HCT116 (cell line): ENCODE results near the gene LIN9. TPM values are rescaled to one million over a fixed set of nuclear protein-coding genes. Genes with fewer than 3 reads are reported as not detected.

ENCODE experiments used
- ATAC-seq: fragments of 200-7000 bp; cut with Tn5 transposase; 2 replicates; pipeline ENCODE4 v1.9.1; 2020; ENCODE audit warnings: mild to moderate bottlenecking, moderate library complexity
- BruUV-seq: library from RNA; stranded (reverse); fragments of 400-500 nt; replicated peaks from 2 replicates; lab custom pipeline; 2021; lab: Mats Ljungman, UMichigan
- CTCF ChIA-PET: fragments of 300-600 bp; sonication (Branson Sonifier 250); formaldehyde crosslinking; loops from one replicate; lab custom pipeline; 2021; ENCODE audit warnings: antibody characterized with exemption; lab: Charles Lee
- POLR2A ChIA-PET: fragments of 300-600, 350-600 bp; sonication (Branson Sonifier 250); formaldehyde crosslinking; loops from one replicate; lab custom pipeline; 2021; ENCODE audit warnings: antibody characterized with exemption; lab: Charles Lee
- RAD21 ChIA-PET, 2 experiments: fragments of 300-600 bp; sonication (Branson Sonifier 250); formaldehyde crosslinking; loops; one replicate each; lab custom pipeline; 2023; ENCODE audit warnings: low total read pairs in 2 of 2; ENCODE audit not compliant: uncharacterized antibody in 2 of 2, unreplicated experiment in 2 of 2, low non-redundant PET in 1 of 2; lab: Charles Lee
- DNase-seq: peaks from one replicate; pipeline ENCODE4 v3.0.0-alpha.2; 2010; ENCODE audit warnings: low read depth, low spot score
- H2AFZ ChIP-seq: fragments of 200-600 bp; shearing (Covaris generic), sonication (generic); 2 replicates; pipeline ENCODE4 v1.6.1; 2017; ENCODE audit warnings: low read depth, mixed run types, mixed read lengths, antibody characterized with exemption, low read length; ENCODE audit not compliant: poor library complexity, severe bottlenecking
- H3K27ac ChIP-seq: 2 replicates; pipeline ENCODE4 v1.5.1; 2012; ENCODE audit warnings: low read depth, low read length
- H3K27me3 ChIP-seq: fragments of 200-600 bp; sonication (generic); 2 replicates; pipeline ENCODE4 v1.6.1; 2016; ENCODE audit warnings: mixed run types, low read length, mixed read lengths; ENCODE audit not compliant: insufficient read depth
- H3K36me3 ChIP-seq, 2 experiments: fragments of 200-500 bp in 1 of 2; fragments of 200-600 bp in 1 of 2; sonication (Bioruptor generic) in 1 of 2; sonication (generic) in 1 of 2; 2 replicates each; pipeline versions ENCODE4 v1.5.1 to v1.6.1; 2014 to 2016; ENCODE audit warnings: low read length in 2 of 2, inconsistent platforms in 1 of 2, mixed read lengths in 1 of 2, mixed run types in 1 of 2; ENCODE audit not compliant: insufficient read depth in 2 of 2, control insufficient read depth in 1 of 2
- H3K4me1 ChIP-seq, 2 experiments: fragments of 200-600 bp in 1 of 2; sonication (generic) in 1 of 2; 2 replicates each; pipeline versions ENCODE4 v1.5.1 to v1.6.1; 2012 to 2017; ENCODE audit warnings: low read length in 2 of 2, inconsistent platforms in 1 of 2, mild to moderate bottlenecking in 1 of 2, mixed read lengths in 1 of 2, mixed run types in 1 of 2, moderate library complexity in 1 of 2; ENCODE audit not compliant: insufficient read depth in 2 of 2, control insufficient read depth in 1 of 2
- H3K4me2 ChIP-seq: fragments of 200-600 bp; sonication (generic); 2 replicates; pipeline ENCODE4 v1.6.1; 2017; ENCODE audit warnings: mixed run types, low read length, mixed read lengths
- H3K4me3 ChIP-seq, 2 experiments: fragments of 200-600 bp in 1 of 2; sonication (generic) in 1 of 2; replicated peaks in 1 of 2; 2 replicates each; pipeline ENCODE4 v1.5.1; 2011 to 2016; ENCODE audit warnings: low read length in 2 of 2, control low read depth in 1 of 2, low read depth in 1 of 2, mild to moderate bottlenecking in 1 of 2, mixed read lengths in 1 of 2, mixed run types in 1 of 2
- H3K79me2 ChIP-seq: fragments of 200-600 bp; sonication (generic); 2 replicates; pipeline ENCODE4 v1.6.1; 2017; ENCODE audit warnings: mild to moderate bottlenecking, mixed run types, low read length, moderate library complexity, mixed read lengths; ENCODE audit not compliant: insufficient read depth
- H3K9ac ChIP-seq: fragments of 200-600 bp; sonication (generic); 2 replicates; pipeline ENCODE4 v1.6.1; 2016; ENCODE audit warnings: low read length, mixed read lengths
- H3K9me2 ChIP-seq: fragments of 200-600 bp; sonication (generic), shearing (Covaris generic); 2 replicates; pipeline ENCODE4 v1.6.1; 2017; ENCODE audit warnings: mixed run types, mild to moderate bottlenecking, moderate library complexity; ENCODE audit not compliant: insufficient read depth
- H3K9me3 ChIP-seq, 2 experiments: fragments of 200-500 bp in 1 of 2; fragments of 200-600 bp in 1 of 2; sonication (Bioruptor generic) in 1 of 2; sonication (generic) in 1 of 2; 2 replicates each; pipeline ENCODE4 v1.6.1; 2014 to 2017; ENCODE audit warnings: low read length in 2 of 2, mixed read lengths in 2 of 2, inconsistent platforms in 1 of 2, low read depth in 1 of 2, mild to moderate bottlenecking in 1 of 2, mixed run types in 1 of 2, moderate library complexity in 1 of 2; ENCODE audit not compliant: control insufficient read depth in 1 of 2, insufficient read depth in 1 of 2
- H4K20me1 ChIP-seq: fragments of 200-600 bp; sonication (generic), shearing (Covaris generic); 2 replicates; pipeline ENCODE4 v1.6.1; 2017; ENCODE audit warnings: mixed run types, mild to moderate bottlenecking, moderate library complexity; ENCODE audit not compliant: insufficient read depth
- CEBPB ChIP-seq: IDR thresholded peaks from 2 replicates; pipeline ENCODE4 v1.6.1; 2012; ENCODE audit warnings: low read depth
- ELF1 ChIP-seq: IDR thresholded peaks from 2 replicates; pipeline ENCODE4 v1.6.1; 2012; ENCODE audit warnings: low read depth, borderline replicate concordance
- EZH2phosphoT487 ChIP-seq: fragments of 200-600 bp; IDR thresholded peaks from 2 replicates; pipeline ENCODE4 v1.6.1; 2018; ENCODE audit warnings: antibody characterized with exemption, borderline replicate concordance
- FOSL1 ChIP-seq: IDR thresholded peaks from 2 replicates; pipeline ENCODE4 v1.6.1; 2012; ENCODE audit warnings: low read depth
- MAX ChIP-seq: IDR thresholded peaks from 2 replicates; pipeline ENCODE4 v1.6.1; 2012
- POLR2A ChIP-seq: IDR thresholded peaks from 2 replicates; pipeline ENCODE4 v1.7.0; 2011; ENCODE audit warnings: borderline replicate concordance; ENCODE audit not compliant: insufficient read depth, insufficient read length; ENCODE audit errors: extremely low read depth
- POLR2AphosphoS5 ChIP-seq: IDR thresholded peaks from 2 replicates; pipeline ENCODE4 v1.6.1; 2011; ENCODE audit warnings: mild to moderate bottlenecking, low read depth, low read length, moderate library complexity
- SIN3A ChIP-seq: IDR thresholded peaks from 2 replicates; pipeline ENCODE4 v1.6.1; 2012; ENCODE audit warnings: low read depth
- SP1 ChIP-seq: IDR thresholded peaks from 2 replicates; pipeline ENCODE4 v1.6.1; 2012; ENCODE audit warnings: low read depth
- TCF7L2 ChIP-seq: IDR thresholded peaks from 2 replicates; pipeline ENCODE4 v1.7.0; 2011; ENCODE audit warnings: borderline replicate concordance, inconsistent platforms; ENCODE audit not compliant: insufficient read depth, insufficient read length; ENCODE audit errors: extremely low read depth
- YY1 ChIP-seq: IDR thresholded peaks from 2 replicates; pipeline ENCODE4 v1.6.1; 2011; ENCODE audit warnings: low read length, low read depth, moderate library complexity, mild to moderate bottlenecking; ENCODE audit not compliant: insufficient replicate concordance; ENCODE audit errors: extremely low read depth
- ZBTB33 ChIP-seq: IDR thresholded peaks from 2 replicates; pipeline ENCODE4 v1.6.1; 2011; ENCODE audit warnings: mild to moderate bottlenecking, low read length, moderate library complexity; ENCODE audit not compliant: insufficient replicate concordance; ENCODE audit errors: extremely low read depth
- intact Hi-C: fragments of 100-400 bp; cut with micrococcal nuclease; formaldehyde crosslinking; loops from 2 replicates; pipeline ENCODE4 v1.10.0; 2022
- total RNA-seq: library from RNA; stranded (reverse); gene quantifications from one replicate; pipeline ENCODE4 v1.2.1, GENCODE V29; 2021; ENCODE audit not compliant: unreplicated experiment

Gene LIN9
- total RNA-seq, 1 experiment from 2014 or later: 9.3 TPM

GRCh38 chr1:226320930-226321329, 12.0 kb upstream of the LIN9 start (continued):
- no peak for TF ChIP-seq MAX
- TF ChIP-seq, all 23 proteins: peak for 0

- no peak for ATAC-seq
- H3K4me2 ChIP-seq: no peak overlapping the region
- no peaks in the 10 kb centered on the region for H3K9me3 ChIP-seq
- H3K4me1 ChIP-seq: peaks cover 0 to 5% of the 10 kb centered on the region in 2 experiments; a peak in 1 of 4 replicates
- no peaks in the 10 kb centered on the region for H3K79me2 ChIP-seq
- DNase-seq: no peak
- no peaks in the 10 kb centered on the region for H3K36me3 ChIP-seq
- H3K27me3 ChIP-seq: no peaks in the 10 kb centered on the region
- BruUV-seq: no TSS peak
- ChIA-PET CTCF (no interaction called here), RAD21 (no interaction called here), POLR2A (no interaction called here)
- H3K9ac ChIP-seq: no peak overlapping the region
- no peak overlapping the region for H3K27ac ChIP-seq
- intact Hi-C loops: no loop called here
- no peaks in the 10 kb centered on the region for H3K9me2 ChIP-seq
- H2AFZ ChIP-seq: no peak overlapping the region
- no peak overlapping the region for H3K4me3 ChIP-seq
- TF ChIP-seq ZBTB33: no peak
- no peak for TF ChIP-seq SIN3A
- no peak for TF ChIP-seq EZH2phosphoT487
- no peak for TF ChIP-seq MAX
- H4K20me1 ChIP-seq: no peaks in the 10 kb centered on the region
Observed at GRCh38 chr1:226318471-226318870, 9.5 kb upstream of the LIN9 start.

GRCh38 chr1:226314055-226314454, 5.1 kb upstream of the LIN9 start:
- H3K4me1 ChIP-seq: peaks cover 10 to 19% of the 10 kb centered on the region in 2 experiments
- no peak for DNase-seq
- ChIA-PET CTCF (interaction anchor here (1.2 kb wide), 1 partner anchor 20 kb away, joined by 3 read pairs; no protein-coding TSS in a partner anchor), POLR2A (no interaction called here), RAD21 (no interaction called here)
- no peak for ATAC-seq
- H4K20me1 ChIP-seq: no peaks in the 10 kb centered on the region
- no peak overlapping the region for H3K4me3 ChIP-seq
- H3K36me3 ChIP-seq: no peaks in the 10 kb centered on the region
- intact Hi-C loops: no loop called here
- no peaks in the 10 kb centered on the region for H3K9me2 ChIP-seq
- no peaks in the 10 kb centered on the region for H3K79me2 ChIP-seq
- no peak overlapping the region for H3K27ac ChIP-seq
- no peaks in the 10 kb centered on the region for H3K27me3 ChIP-seq
- no peak overlapping the region for H3K9ac ChIP-seq
- no TSS peak for BruUV-seq
- H3K9me3 ChIP-seq: no peaks in the 10 kb centered on the region
- no peak overlapping the region for H3K4me2 ChIP-seq
- H2AFZ ChIP-seq: no peak overlapping the region
- TF ChIP-seq ELF1: no peak
- no peak for TF ChIP-seq ZBTB33
- TF ChIP-seq SIN3A: no peak
- TF ChIP-seq FOSL1: no peak
- TF ChIP-seq EZH2phosphoT487: no peak
- TF ChIP-seq SP1: no peak
- TF ChIP-seq TCF7L2: no peak
- no peak for TF ChIP-seq YY1
- no peak for TF ChIP-seq POLR2AphosphoS5
- no peak for TF ChIP-seq POLR2A
- TF ChIP-seq CEBPB: no peak
